Thyroid gland (tissue), 4 donors: ENCODE measurements around the gene SPNS3. TPM values are rescaled to one million over a fixed set of nuclear protein-coding genes. Genes with fewer than 3 reads are reported as not detected.

Experiments used
- DNase-seq, 2 donors: peaks; one replicate each; pipeline ENCODE4 v3.0.0-alpha.2; 2019
- H3K27ac ChIP-seq, 3 donors: fragments of 200-600 bp; sonication (generic); 1 replicate in 2 of 3; 2 replicates in 1 of 3; pipeline ENCODE4 v1.5.1; 2016 to 2019; ENCODE audit warnings: mild to moderate bottlenecking in 1 of 3, moderate library complexity in 1 of 3
- H3K27me3 ChIP-seq: fragments of 200-600 bp; sonication (generic); one replicate; pipeline ENCODE4 v1.5.1; 2019
- H3K36me3 ChIP-seq, 2 donors: fragments of 200-600 bp; sonication (generic); one replicate each; pipeline ENCODE4 v1.5.1; 2016 to 2019
- H3K4me1 ChIP-seq, 2 donors: fragments of 200-600 bp; sonication (generic); one replicate each; pipeline ENCODE4 v1.5.1; 2017 to 2019
- H3K4me3 ChIP-seq, 3 donors: fragments of 200-600 bp; sonication (generic); replicated peaks in 1 of 3; 1 replicate in 2 of 3; 2 replicates in 1 of 3; pipeline ENCODE4 v1.5.1; 2016; ENCODE audit warnings: mild to moderate bottlenecking in 1 of 3
- H3K9me3 ChIP-seq: fragments of 200-600 bp; sonication (generic); one replicate; pipeline ENCODE4 v1.5.1; 2017
- CTCF ChIP-seq, 6 experiments: fragments of 200-600 bp in 3 of 6; fragments of 450-650 bp in 3 of 6; sonication (generic) in 3 of 6; IDR thresholded peaks; one replicate each; pipeline ENCODE4 v1.5.1; 2016 to 2019; ENCODE audit warnings: antibody characterized with exemption in 6 of 6, mild to moderate bottlenecking in 2 of 6, inconsistent platforms in 1 of 6, moderate library complexity in 1 of 6
- POLR2A ChIP-seq, 2 donors: fragments of 450-650 bp; IDR thresholded peaks; one replicate each; pipeline ENCODE4 v1.6.1; 2017; ENCODE audit warnings: antibody characterized with exemption in 2 of 2, mild to moderate bottlenecking in 2 of 2, moderate library complexity in 1 of 2
- WGBS, 2 donors: methylation state at CpG; one replicate each; pipeline ENCODE4 v1.1.5; 2017; 5-methylcytosine and 5-hydroxymethylcytosine counted together
- intact Hi-C: fragments of 100-400 bp; cut with DNase I; formaldehyde crosslinking; loops from one replicate; pipeline ENCODE4 v1.15.1; 2023
- total RNA-seq, 4 donors: library from RNA; depleted of rRNA; stranded (reverse); fragments of >200 nt; gene quantifications; one replicate each; pipeline ENCODE4 v1.2.3, GENCODE V29; 2016

SPNS3 gene
- total RNA-seq, 4 donors from 2014 or later: 0.54 TPM; not detected in 3

GRCh38 chr17:4533523-4534504, 100.1 kb downstream of the SPNS3 start:
- Histone ChIP-seq H3K27ac (peak overlapping the region in 2 of 3 donors; percentile 12 to 36), H3K4me3 (no peak overlapping the region), H3K4me1 (peaks cover 0 to 68% of the 10 kb centered on the region in 2 donors), H3K36me3 (peaks cover 4 to 5% of the 10 kb centered on the region in 2 donors), H3K9me3 (no peaks in the 10 kb centered on the region), H3K27me3 (no peaks in the 10 kb centered on the region)
- intact Hi-C loops: loop anchor here (10.0 kb wide), 1 partner anchor 89 kb away; no protein-coding TSS in a partner anchor
- no peak for DNase-seq
- no peak for TF ChIP-seq CTCF (IDR thresholded peaks at IDR 0.05)
- no peak for TF ChIP-seq POLR2A (IDR thresholded peaks at IDR 0.05)
- 67 to 73% methylated on average over 13 to 21 of the region's 23 CpGs for WGBS, 2 donors

- intact Hi-C loops: loop anchor here (10.0 kb wide), 1 partner anchor 90 kb away; no protein-coding TSS in a partner anchor
- peak overlapping the region in 2 of 3 donors; percentile 12 to 36 for H3K27ac ChIP-seq
These were observed 100.8 kb downstream of the SPNS3 start for GRCh38 chr17:4534515-4534914.

GRCh38 chr17:4534928-4535666, 101.4 kb downstream of the SPNS3 start:
- peak overlapping the region in 1 of 3 donors; percentile 17 for H3K27ac ChIP-seq

More at GRCh38 chr17:4534515-4534914, 100.8 kb downstream of the SPNS3 start:
- H3K27me3 ChIP-seq: no peaks in the 10 kb centered on the region
- TF ChIP-seq CTCF (IDR thresholded peaks at IDR 0.05) (no peak), POLR2A (IDR thresholded peaks at IDR 0.05) (no peak)
- WGBS, 2 donors: 81 to 100% methylated on average over 4 to 10 of the region's 17 CpGs
- peaks cover 0 to 63% of the 10 kb centered on the region in 2 donors for H3K4me1 ChIP-seq
- no peak overlapping the region for H3K4me3 ChIP-seq
- H3K36me3 ChIP-seq: peaks cover 8 to 12% of the 10 kb centered on the region in 2 donors
- no peak for DNase-seq
- H3K9me3 ChIP-seq: no peaks in the 10 kb centered on the region

DNA sequence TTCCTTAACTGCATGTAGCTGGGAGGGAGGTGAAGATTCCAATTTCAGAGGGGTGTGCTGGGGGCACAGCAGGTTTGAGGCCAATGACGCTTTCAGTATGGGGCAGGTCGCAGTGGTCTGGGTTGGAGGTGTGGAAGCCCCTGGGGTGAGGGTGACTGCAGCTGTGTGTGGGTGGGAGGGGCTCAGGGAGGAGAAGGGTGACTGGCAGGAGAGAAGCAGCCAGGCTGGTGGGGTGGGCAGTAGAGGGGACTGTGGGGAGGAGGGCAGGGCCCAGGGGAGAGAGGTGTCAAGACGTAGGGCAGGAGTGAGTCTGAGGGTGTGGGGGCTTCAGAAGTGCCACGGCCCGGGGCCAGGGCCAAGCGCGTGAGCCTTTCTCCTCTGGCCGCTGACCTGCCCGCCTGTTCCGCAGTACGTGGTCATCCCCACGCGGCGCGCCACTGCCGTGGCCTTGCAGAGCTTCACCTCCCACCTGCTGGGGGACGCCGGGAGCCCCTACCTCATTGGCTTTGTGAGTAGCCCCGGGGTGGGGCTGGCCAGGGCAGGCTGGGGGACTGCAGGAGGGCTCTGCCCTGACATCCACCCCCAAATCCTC, 102.0 kb downstream of the SPNS3 start:
- WGBS, 2 donors: 57 to 58% methylated on average over 15 to 16 of the region's 19 CpGs
- Histone ChIP-seq H3K27ac (peak overlapping the region in 1 of 3 donors; percentile 17), H3K4me1 (peaks cover 0 to 51% of the 10 kb centered on the region in 2 donors), H3K27me3 (no peaks in the 10 kb centered on the region), H3K9me3 (no peaks in the 10 kb centered on the region), H3K4me3 (no peak overlapping the region), H3K36me3 (peaks cover 11 to 17% of the 10 kb centered on the region in 2 donors)
- TF ChIP-seq POLR2A (IDR thresholded peaks at IDR 0.05) (no peak), CTCF (IDR thresholded peaks at IDR 0.05) (no peak)
- DNase-seq: no peak
- intact Hi-C loops: loop anchor here (10.0 kb wide), 1 partner anchor 91 kb away; no protein-coding TSS in a partner anchor

More at GRCh38 chr17:4534928-4535666, 101.4 kb downstream of the SPNS3 start:
- no peak overlapping the region for H3K4me3 ChIP-seq
- intact Hi-C loops: loop anchor here (10.0 kb wide), 1 partner anchor 90 kb away; no protein-coding TSS in a partner anchor
- H3K9me3 ChIP-seq: no peaks in the 10 kb centered on the region
- peaks cover 0 to 58% of the 10 kb centered on the region in 2 donors for H3K4me1 ChIP-seq
- DNase-seq: no peak
- TF ChIP-seq POLR2A (IDR thresholded peaks at IDR 0.05): no peak
- TF ChIP-seq CTCF (IDR thresholded peaks at IDR 0.05): no peak
- no peaks in the 10 kb centered on the region for H3K27me3 ChIP-seq
- 84 to 92% methylated on average over 16 to 20 of the region's 27 CpGs for WGBS, 2 donors
- H3K36me3 ChIP-seq: peaks cover 11 to 15% of the 10 kb centered on the region in 2 donors
